ENCODE data around the gene IQCM.
"Not testable (repeated sequence)": the region's sequence is repeated elsewhere in the genome, so short reads cannot be mapped to it uniquely, and the experiment has no call there.

Gene IQCM

GRCh38 chr4:149486861-149487260 lies 328.8 kb downstream of the IQCM start:
- no peaks in the 10 kb centered on the region for H3K36me3 ChIP-seq (ENCODE audit: control insufficient read depth in 2 of 2, insufficient read depth in 1 of 2, low read length in 2 of 2)
- no peaks in the 10 kb centered on the region for H3K9me3 ChIP-seq (ENCODE audit: control insufficient read depth, insufficient read depth, low read depth, low read length)
- TF ChIP-seq ZNF18 (tag by site-specific recombination; IDR thresholded peaks at IDR 0.05) (no peak), ZNF37A (tag by site-specific recombination; IDR thresholded peaks at IDR 0.05) (no peak), ZNF513 (tag by site-specific recombination; IDR thresholded peaks at IDR 0.05) (no peak), TRIM28 (IDR thresholded peaks at IDR 0.05; ENCODE audit: borderline replicate concordance, low read length) (no peak), ZNF785 (tag by site-specific recombination; IDR thresholded peaks at IDR 0.05) (no peak), ZNF529 (tag by site-specific recombination; IDR thresholded peaks at IDR 0.05; ENCODE audit: insufficient replicate concordance) (no peak), ZBTB8A (tag by site-specific recombination; IDR thresholded peaks at IDR 0.05) (no peak), ZNF664 (tag by site-specific recombination; IDR thresholded peaks at IDR 0.05) (no peak), TCF7L2 (IDR thresholded peaks at IDR 0.05; ENCODE audit: borderline replicate concordance, low read depth, low read length) (no peak), GLI2 (tag by site-specific recombination; IDR thresholded peaks at IDR 0.05; ENCODE audit: borderline replicate concordance, low read depth) (no peak)
- ChIA-PET POLR2A (no interaction called here), CTCF (interaction anchor here (0.7 kb wide), 1 partner anchor 201 kb away, joined by 3 read pairs; no protein-coding TSS in a partner anchor)
- no peak overlapping the region for H3K4me3 ChIP-seq (ENCODE audit: low read depth, low read length)
- no peak overlapping the region for H3K27ac ChIP-seq (ENCODE audit: extremely low read depth, low read depth, low read length)
- H3K4me1 ChIP-seq (ENCODE audit: control insufficient read depth, insufficient read depth, low read length) = no peaks in the 10 kb centered on the region

GRCh38 chr4:149468669-149469068 lies 347.0 kb downstream of the IQCM start:
- H3K9me3 ChIP-seq (ENCODE audit: control insufficient read depth, insufficient read depth, low read depth, low read length); H3K4me1 ChIP-seq (ENCODE audit: control insufficient read depth, insufficient read depth, low read length); POLR2A ChIA-PET; CTCF ChIA-PET; H3K4me3 ChIP-seq (ENCODE audit: low read depth, low read length); H3K36me3 ChIP-seq (ENCODE audit: control insufficient read depth in 2 of 2, insufficient read depth in 1 of 2, low read length in 2 of 2); H3K27ac ChIP-seq (ENCODE audit: extremely low read depth, low read depth, low read length): not testable (repeated sequence)

GRCh38 chr4:149466446-149466845 lies 349.2 kb downstream of the IQCM start:
- TF ChIP-seq ZNF19 (tag by site-specific recombination; IDR thresholded peaks at IDR 0.05; ENCODE audit: low read depth) = no peak
- TF ChIP-seq ZNF140 (tag by site-specific recombination; IDR thresholded peaks at IDR 0.05) = no peak
- TF ChIP-seq ZNF280C (tag by site-specific recombination; IDR thresholded peaks at IDR 0.05) = no peak
- TF ChIP-seq ZNF311 (tag by site-specific recombination; IDR thresholded peaks at IDR 0.05; ENCODE audit: borderline replicate concordance) = no peak
- no peak for TF ChIP-seq ZSCAN16 (tag by site-specific recombination; IDR thresholded peaks at IDR 0.05)
- TF ChIP-seq ZNF239 (tag by site-specific recombination; IDR thresholded peaks at IDR 0.05) = no peak
- no peak for TF ChIP-seq ZNF114 (tag by site-specific recombination; IDR thresholded peaks at IDR 0.05)
- no peak for TF ChIP-seq ZBTB6 (tag by site-specific recombination; IDR thresholded peaks at IDR 0.05)
- TF ChIP-seq ZNF112 (tag by site-specific recombination; IDR thresholded peaks at IDR 0.05) = no peak
- TF ChIP-seq ZSCAN30 (tag by site-specific recombination; IDR thresholded peaks at IDR 0.05) = no peak
- TF ChIP-seq ZNF221 (tag by site-specific recombination; IDR thresholded peaks at IDR 0.05; ENCODE audit: borderline replicate concordance) = no peak
- no peak for TF ChIP-seq ZNF26 (tag by site-specific recombination; IDR thresholded peaks at IDR 0.05)
- no peak for TF ChIP-seq ZNF585B (tag by site-specific recombination; IDR thresholded peaks at IDR 0.05)
- TF ChIP-seq OVOL3 (tag by site-specific recombination; IDR thresholded peaks at IDR 0.05) = no peak
- Histone ChIP-seq H3K9me3 (ENCODE audit: control insufficient read depth, insufficient read depth, low read depth, low read length) (no peaks in the 10 kb centered on the region), H3K4me1 (ENCODE audit: control insufficient read depth, insufficient read depth, low read length) (no peaks in the 10 kb centered on the region), H3K27ac (ENCODE audit: extremely low read depth, low read depth, low read length) (no peak overlapping the region), H3K36me3 (ENCODE audit: control insufficient read depth in 2 of 2, insufficient read depth in 1 of 2, low read length in 2 of 2) (no peaks in the 10 kb centered on the region), H3K4me3 (ENCODE audit: low read depth, low read length) (no peak overlapping the region)
- CTCF ChIA-PET = no interaction called here
- POLR2A ChIA-PET = no interaction called here
